ENCODE measurements around the gene FAM222A.

DNA sequence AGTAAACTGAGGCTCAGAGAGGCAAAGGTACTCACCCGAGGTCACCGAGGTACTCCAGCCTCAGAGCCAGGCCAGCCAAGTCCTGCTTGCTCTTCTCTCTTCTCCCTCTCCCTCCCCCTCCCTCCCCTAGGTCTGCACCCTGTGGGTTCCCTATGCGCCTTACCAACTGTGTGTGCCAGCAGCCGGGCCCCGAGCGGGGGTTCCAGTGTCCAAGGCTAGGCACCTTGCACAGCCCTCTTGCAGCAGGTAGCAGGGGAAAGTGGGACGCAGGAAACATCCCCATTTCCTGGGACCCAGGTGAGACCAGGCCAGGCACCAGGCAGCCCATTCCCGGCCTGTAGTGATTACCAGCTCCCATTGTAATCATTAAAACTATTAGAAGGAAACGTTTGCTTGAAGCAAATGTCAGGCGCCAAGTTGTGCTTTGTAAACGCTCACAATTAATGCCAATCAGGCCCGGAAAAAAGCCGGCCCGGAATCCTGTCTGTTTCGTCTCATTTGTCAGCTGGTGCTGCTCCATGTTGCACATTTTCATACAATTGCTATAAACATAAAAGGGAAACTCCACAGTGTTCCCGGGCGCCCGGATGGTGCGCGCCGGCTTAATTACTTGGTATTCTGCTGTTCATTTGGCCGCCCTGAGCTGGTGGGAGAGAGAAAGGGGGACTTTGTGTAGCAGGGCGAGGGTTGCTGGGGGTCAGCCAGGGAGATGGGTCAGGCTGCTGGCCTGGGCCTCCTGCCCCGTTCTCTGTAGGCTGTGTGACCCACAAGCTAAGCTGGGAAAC lies 11.9 kb downstream of the FAM222A start:
- TF ChIP-seq SIN3A (IDR thresholded peaks at IDR 0.05; ENCODE audit: borderline replicate concordance, insufficient read depth, low read depth, low read length) (no peak), REST (IDR thresholded peaks at IDR 0.05; ENCODE audit: insufficient read depth in 1 of 2, low read depth in 2 of 2, low read length in 1 of 2) (no peak)
- TF ChIP-seq, protein P1, sequence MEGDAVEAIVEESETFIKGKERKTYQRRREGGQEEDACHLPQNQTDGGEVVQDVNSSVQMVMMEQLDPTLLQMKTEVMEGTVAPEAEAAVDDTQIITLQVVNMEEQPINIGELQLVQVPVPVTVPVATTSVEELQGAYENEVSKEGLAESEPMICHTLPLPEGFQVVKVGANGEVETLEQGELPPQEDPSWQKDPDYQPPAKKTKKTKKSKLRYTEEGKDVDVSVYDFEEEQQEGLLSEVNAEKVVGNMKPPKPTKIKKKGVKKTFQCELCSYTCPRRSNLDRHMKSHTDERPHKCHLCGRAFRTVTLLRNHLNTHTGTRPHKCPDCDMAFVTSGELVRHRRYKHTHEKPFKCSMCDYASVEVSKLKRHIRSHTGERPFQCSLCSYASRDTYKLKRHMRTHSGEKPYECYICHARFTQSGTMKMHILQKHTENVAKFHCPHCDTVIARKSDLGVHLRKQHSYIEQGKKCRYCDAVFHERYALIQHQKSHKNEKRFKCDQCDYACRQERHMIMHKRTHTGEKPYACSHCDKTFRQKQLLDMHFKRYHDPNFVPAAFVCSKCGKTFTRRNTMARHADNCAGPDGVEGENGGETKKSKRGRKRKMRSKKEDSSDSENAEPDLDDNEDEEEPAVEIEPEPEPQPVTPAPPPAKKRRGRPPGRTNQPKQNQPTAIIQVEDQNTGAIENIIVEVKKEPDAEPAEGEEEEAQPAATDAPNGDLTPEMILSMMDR (IDR thresholded peaks at IDR 0.05): no peak
